Transverse colon (tissue), 4 donors: Measurements from ENCODE around the gene BATF2. TPM values are rescaled to one million over a fixed set of nuclear protein-coding genes. Genes with fewer than 3 reads are reported as not detected.

Source experiments
- DNase-seq: peaks from one replicate; pipeline ENCODE4 v3.0.0-alpha.2; 2019
- H3K27ac ChIP-seq, 4 donors: fragments of 200-600 bp; sonication (generic); 2 replicates each; pipeline ENCODE4 v1.5.1; 2016 to 2018; ENCODE audit warnings: inconsistent platforms in 4 of 4
- H3K27me3 ChIP-seq: fragments of 200-600 bp; sonication (generic); 2 replicates; pipeline ENCODE4 v1.5.1; 2017; ENCODE audit warnings: inconsistent platforms
- H3K36me3 ChIP-seq, 4 donors: fragments of 200-600 bp; sonication (generic); 2 replicates each; pipeline ENCODE4 v1.5.1; 2017 to 2019; ENCODE audit warnings: inconsistent platforms in 4 of 4
- H3K4me1 ChIP-seq, 4 donors: fragments of 200-600 bp; sonication (generic); 2 replicates each; pipeline ENCODE4 v1.5.1; 2017 to 2020; ENCODE audit warnings: inconsistent platforms in 4 of 4
- H3K4me3 ChIP-seq, 4 donors: fragments of 200-600 bp; sonication (generic); 1 replicate in 1 of 4; 2 replicates in 3 of 4; pipeline versions ENCODE4 v1.5.1 to v1.6.1; 2017 to 2019; ENCODE audit warnings: inconsistent platforms in 4 of 4
- H3K9me3 ChIP-seq, 2 donors: fragments of 200-600 bp; sonication (generic); 2 replicates each; pipeline ENCODE4 v1.5.1; 2017 to 2019; ENCODE audit warnings: inconsistent platforms in 2 of 2
- EP300 ChIP-seq: sonication (generic); formaldehyde crosslinking; IDR thresholded peaks from one replicate; pipeline ENCODE4 v1.6.1; 2017; ENCODE audit warnings: antibody characterized with exemption, low read depth
- POLR2A ChIP-seq: fragments of 450-650 bp; IDR thresholded peaks from one replicate; pipeline ENCODE4 v1.6.1; 2016; ENCODE audit warnings: antibody characterized with exemption, mild to moderate bottlenecking, moderate library complexity
- POLR2AphosphoS5 ChIP-seq, 3 donors: sonication (generic); formaldehyde crosslinking; IDR thresholded peaks; one replicate each; pipeline ENCODE4 v1.6.1; 2016; ENCODE audit warnings: antibody characterized with exemption in 3 of 3
- WGBS, 2 donors: methylation state at CpG; one replicate each; pipeline ENCODE4 v1.1.5; 2018; ENCODE audit warnings: low coverage in 1 of 2; 5-methylcytosine and 5-hydroxymethylcytosine counted together
- in situ Hi-C, 4 donors: fragments of 200-750 bp; cut with MboI; loops; one replicate each; pipeline versions ENCODE4 v1.15.0 to v1.15.1; 2017; ENCODE audit warnings: low sequenced_read_pairs in 3 of 4, low pct_ligation_motif_present in 1 of 4, low pct_unique_long_range_greater_than_20kb in 1 of 4
- intact Hi-C: fragments of 100-400 bp; cut with DNase I; formaldehyde crosslinking; loops from one replicate; pipeline ENCODE4 v1.15.1; 2023; ENCODE audit warnings: low total_unique reads
- total RNA-seq, 4 donors: library from RNA; depleted of rRNA; stranded (reverse); fragments of >200 nt; gene quantifications; one replicate each; pipeline ENCODE4 v1.1.0, GENCODE V29; 2016
- TF ChIP-seq, protein P1 (sequence below), 5 experiments: fragments of 200-600 bp in 3 of 5; fragments of 450-650 bp in 2 of 5; sonication (generic) in 3 of 5; IDR thresholded peaks; 1 replicate in 2 of 5; 2 replicates in 3 of 5; pipeline ENCODE4 v1.5.1; 2016 to 2017; ENCODE audit warnings: antibody characterized with exemption in 5 of 5, inconsistent platforms in 3 of 5, mild to moderate bottlenecking in 2 of 5, moderate library complexity in 1 of 5

Gene BATF2
- total RNA-seq, 4 donors from 2014 or later: 4.0 to 13.9 (median 11.2) TPM

DNA sequence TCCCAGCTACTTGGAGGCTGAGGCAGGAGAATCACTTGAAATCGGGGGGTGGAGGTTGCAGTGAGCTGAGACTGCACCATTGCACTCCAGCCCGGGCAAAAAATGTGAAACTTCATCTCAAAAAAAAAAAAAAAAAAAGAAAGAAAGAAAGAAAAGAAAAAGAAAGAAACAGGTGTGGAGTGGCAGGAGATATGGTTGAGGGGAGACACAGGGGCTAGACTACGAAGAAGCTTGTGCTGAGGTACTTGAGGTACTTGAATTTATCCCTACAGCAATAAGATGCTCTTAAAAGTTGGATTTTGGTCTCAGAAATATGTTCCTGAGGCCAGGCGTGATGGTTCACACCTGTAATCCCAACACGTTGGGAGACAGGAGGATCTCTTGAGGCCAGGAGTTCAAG, 22.6 kb downstream of the BATF2 start:
- Histone ChIP-seq H3K36me3 (no peaks in the 10 kb centered on the region), H3K4me1 (peaks cover 0 to 23% (median 15%) of the 10 kb centered on the region in 4 donors), H3K9me3 (no peaks in the 10 kb centered on the region), H3K4me3 (no peak overlapping the region), H3K27ac (no peak overlapping the region), H3K27me3 (no peaks in the 10 kb centered on the region)
- in situ Hi-C loops: no loop called here
- 63 to 70% methylated on average over 4 to 5 of the region's 5 CpGs for WGBS, 2 donors
- intact Hi-C loops: no loop called here
- TF ChIP-seq EP300 (no peak), POLR2A (no peak), POLR2AphosphoS5 (IDR thresholded peaks at IDR 0.05) (no peak)
- TF ChIP-seq, protein P1, sequence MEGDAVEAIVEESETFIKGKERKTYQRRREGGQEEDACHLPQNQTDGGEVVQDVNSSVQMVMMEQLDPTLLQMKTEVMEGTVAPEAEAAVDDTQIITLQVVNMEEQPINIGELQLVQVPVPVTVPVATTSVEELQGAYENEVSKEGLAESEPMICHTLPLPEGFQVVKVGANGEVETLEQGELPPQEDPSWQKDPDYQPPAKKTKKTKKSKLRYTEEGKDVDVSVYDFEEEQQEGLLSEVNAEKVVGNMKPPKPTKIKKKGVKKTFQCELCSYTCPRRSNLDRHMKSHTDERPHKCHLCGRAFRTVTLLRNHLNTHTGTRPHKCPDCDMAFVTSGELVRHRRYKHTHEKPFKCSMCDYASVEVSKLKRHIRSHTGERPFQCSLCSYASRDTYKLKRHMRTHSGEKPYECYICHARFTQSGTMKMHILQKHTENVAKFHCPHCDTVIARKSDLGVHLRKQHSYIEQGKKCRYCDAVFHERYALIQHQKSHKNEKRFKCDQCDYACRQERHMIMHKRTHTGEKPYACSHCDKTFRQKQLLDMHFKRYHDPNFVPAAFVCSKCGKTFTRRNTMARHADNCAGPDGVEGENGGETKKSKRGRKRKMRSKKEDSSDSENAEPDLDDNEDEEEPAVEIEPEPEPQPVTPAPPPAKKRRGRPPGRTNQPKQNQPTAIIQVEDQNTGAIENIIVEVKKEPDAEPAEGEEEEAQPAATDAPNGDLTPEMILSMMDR (IDR thresholded peaks at IDR 0.05): no peak
- no peak for DNase-seq

DNA sequence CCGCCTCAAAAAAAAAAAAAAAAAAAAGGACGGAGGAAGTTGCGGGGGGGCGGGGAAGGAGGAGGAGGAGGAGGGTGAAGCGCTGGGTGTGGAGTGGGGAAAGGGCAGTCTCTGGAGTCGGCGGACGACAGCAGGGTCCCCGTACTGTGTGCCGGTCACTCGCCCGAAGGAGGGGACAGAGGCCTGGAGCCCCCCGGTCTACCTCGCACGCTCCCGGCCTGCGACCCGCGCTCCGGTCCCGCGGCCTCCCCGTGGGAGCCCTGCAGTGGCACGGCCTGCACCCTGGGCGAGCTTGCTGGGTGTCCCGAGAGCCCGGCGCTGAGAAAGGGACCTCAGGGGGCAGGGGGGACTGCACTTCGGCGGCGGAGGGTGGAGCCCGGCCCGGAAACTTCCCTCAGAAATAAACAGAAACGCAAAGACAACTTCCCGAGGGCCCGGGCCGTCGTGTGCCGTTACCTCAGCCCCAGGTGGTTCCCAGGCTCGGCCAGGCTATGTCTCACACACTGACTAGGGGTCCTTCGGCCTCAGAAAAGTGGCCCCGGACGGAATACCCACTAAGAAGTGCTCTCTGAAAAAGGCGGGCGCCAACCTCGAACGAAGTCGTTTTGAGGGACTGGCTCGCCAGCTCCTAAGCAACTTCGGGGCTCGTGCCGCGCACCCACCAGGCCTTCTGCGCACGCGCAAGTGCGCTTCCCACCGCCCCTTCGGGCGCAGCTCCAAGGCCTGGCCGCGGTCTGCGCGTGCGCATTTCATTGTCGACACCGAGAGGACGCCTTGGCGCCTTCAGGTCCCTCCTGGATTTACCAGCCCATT, 25.1 kb downstream of the BATF2 start, which contains the start of gene MAJIN:
TSS of gene MAJIN (minus strand) at position 688 of the 813 bp plus-strand sequence. CDS start 12,703 bp downstream, outside the sequence.
- WGBS, 2 donors: 46 to 80% methylated on average over 7 to 47 of the region's 69 CpGs
- TF ChIP-seq, protein P1 (IDR thresholded peaks at IDR 0.05): no peak
- TF ChIP-seq POLR2AphosphoS5 (IDR thresholded peaks at IDR 0.05) (peak in 2 of 3 donors; percentile 15 to 28), EP300 (no peak), POLR2A (no peak)
- Histone ChIP-seq H3K4me3 (peak within 1 kb of the TSS in 3 of 4 donors; percentile 19 to 46 (median 25)), H3K4me1 (peaks cover 0 to 29% (median 17%) of the 10 kb centered on the region in 4 donors), H3K36me3 (no peaks in the 10 kb centered on the region), H3K27me3 (no peaks in the 10 kb centered on the region), H3K9me3 (no peaks in the 10 kb centered on the region), H3K27ac (peak within 1 kb of the TSS; percentile 50 to 66 (median 61))
- in situ Hi-C loops: no loop called here
- intact Hi-C loops: no loop called here
- peak; percentile 90 for DNase-seq

DNA sequence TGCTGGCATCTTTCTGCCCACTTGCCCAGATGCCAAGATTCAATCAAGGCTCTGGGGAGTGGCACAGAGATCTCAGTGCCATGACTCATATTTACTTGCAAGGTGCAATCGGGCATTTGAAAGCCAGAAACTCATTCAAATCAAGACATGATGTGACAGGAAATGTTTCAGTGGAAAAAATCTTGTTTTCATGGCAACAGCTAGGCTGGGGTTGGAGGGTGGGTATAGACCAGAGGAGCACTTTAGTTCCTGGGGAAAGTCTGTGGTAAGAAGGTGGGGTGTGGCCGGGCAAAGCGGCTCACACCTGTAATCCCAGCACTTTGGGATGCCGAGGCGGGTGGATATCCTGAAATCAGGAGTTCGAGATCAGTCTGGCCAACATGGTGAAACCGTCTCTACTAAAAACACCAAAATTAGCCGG, 26.0 kb downstream of the BATF2 start:
- in situ Hi-C loops (no loop called here), intact Hi-C loops (no loop called here)
- peak; percentile 50 for DNase-seq
- 59 to 83% methylated on average over 3 to 8 of the region's 8 CpGs for WGBS, 2 donors
- no peak for TF ChIP-seq EP300
- peak in 2 of 3 donors; percentile 17 to 58 for TF ChIP-seq POLR2AphosphoS5 (IDR thresholded peaks at IDR 0.05)
- no peaks in the 10 kb centered on the region for H3K27me3 ChIP-seq
- H3K36me3 ChIP-seq: no peaks in the 10 kb centered on the region
- peak overlapping the region; percentile 50 to 66 (median 61) for H3K27ac ChIP-seq
- no peaks in the 10 kb centered on the region for H3K9me3 ChIP-seq
- peaks cover 0 to 29% (median 17%) of the 10 kb centered on the region in 4 donors for H3K4me1 ChIP-seq
- no peak overlapping the region for H3K4me3 ChIP-seq

DNA sequence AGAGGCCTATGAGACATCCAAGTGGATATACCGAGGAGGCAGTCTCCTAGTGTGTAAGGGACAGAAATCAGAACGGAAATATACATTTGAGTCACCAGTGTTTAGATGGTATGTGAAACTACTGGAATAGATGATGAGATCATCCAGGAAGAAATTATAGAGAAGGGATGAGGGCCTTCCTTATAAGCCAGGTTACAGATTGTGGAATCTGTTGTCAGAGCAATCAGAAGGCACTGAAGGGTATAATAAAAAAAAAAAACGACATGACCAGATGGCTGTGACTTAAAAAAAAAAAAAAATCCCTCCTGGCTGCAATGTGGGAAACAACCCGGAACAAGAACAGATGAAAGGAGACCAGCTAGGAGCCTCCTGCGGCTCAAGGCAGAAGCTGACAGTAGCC, 27.6 kb downstream of the BATF2 start:
- TF ChIP-seq POLR2A: peak; percentile 45
- peak in 2 of 3 donors; percentile 14 to 41 for TF ChIP-seq POLR2AphosphoS5 (IDR thresholded peaks at IDR 0.05)
- TF ChIP-seq EP300: no peak
- TF ChIP-seq, protein P1 (IDR thresholded peaks at IDR 0.05): peak in 1 of 5 experiments; percentile 31
- Histone ChIP-seq H3K4me1 (peaks cover 0 to 29% (median 17%) of the 10 kb centered on the region in 4 donors), H3K9me3 (no peaks in the 10 kb centered on the region), H3K27me3 (no peaks in the 10 kb centered on the region), H3K4me3 (no peak overlapping the region), H3K36me3 (no peaks in the 10 kb centered on the region), H3K27ac (peak overlapping the region; percentile 63 to 76 (median 70))
- intact Hi-C loops (no loop called here), in situ Hi-C loops (no loop called here)
- WGBS, 2 donors: 13 to 32% methylated on average over 3 to 5 of the region's 5 CpGs
- DNase-seq: peak; percentile 20
